Stimulated activated CD8-positive, alpha-beta memory T cell treated with anti-CD3 and anti-CD28 coated beads, Interleukin-4, amount 100 ng/mL, for 4 hours (primary cell): ENCODE measurements around the gene WNT11.

Experiments used
- DNase-seq, 2 donors: peaks; one replicate each; pipeline ENCODE4 v3.0.0-alpha.2; 2020; ENCODE audit warnings: low read depth in 2 of 2, low spot score in 1 of 2

WNT11 gene

DNA sequence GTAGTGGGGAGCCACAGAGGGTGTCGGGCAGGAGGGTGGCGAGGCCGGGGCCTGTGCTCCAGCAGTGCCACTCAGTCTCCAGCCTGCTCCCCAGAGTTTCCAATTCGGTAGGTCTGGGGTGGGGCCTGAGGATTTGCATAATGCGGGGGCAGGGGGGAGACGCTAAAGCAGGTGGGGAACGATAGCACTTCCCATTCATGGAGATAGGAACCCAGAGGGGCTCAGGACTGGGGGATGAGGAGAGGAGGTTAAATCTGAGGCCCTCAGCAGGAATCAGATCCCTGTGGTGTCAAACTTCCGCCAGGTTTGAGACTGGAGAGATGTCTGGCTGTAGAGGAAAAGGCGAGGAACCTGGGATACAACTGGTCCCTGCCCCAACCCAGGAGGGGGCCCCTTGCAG is 29.8 kb downstream of the WNT11 start:
- DNase-seq = no peak

DNA sequence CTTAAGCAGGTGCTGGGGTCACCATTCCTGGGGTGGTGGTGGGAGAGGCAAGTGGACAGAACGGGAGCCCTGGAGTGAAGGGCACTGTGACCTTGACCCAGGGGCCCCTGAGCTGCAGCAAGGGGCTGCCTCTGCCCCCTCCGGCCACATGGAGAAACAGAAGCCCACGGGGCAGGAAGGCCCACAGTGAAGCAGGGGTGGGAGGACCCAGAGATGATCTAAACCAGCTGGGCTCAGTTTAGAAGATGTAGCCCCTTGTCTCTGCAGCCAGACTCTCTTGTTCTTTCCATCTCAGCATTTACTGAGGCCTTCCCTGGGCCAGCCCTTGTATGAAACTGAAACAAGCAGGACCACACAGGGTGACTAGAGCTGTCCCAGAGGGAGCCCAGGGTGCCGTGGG is 30.5 kb downstream of the WNT11 start:
- no peak for DNase-seq

DNA sequence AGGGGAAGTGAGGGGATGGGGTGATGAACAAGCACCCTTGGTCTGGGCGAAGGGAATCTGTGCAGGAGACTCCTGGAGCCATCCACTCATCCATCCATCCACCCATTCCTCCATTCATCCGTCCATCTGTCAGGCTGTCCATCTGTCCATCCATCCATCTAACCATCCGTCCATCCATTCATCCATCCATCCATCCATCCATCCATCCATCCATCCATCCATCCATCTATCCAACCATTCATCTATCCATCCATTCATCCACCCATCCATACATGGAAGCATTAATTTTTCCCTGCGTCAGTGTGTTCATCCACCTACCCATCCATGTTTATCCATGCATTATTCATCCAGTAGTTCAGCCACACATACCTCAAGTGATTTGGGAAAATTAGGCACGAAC is 32.0 kb downstream of the WNT11 start:
- no peak for DNase-seq

DNA sequence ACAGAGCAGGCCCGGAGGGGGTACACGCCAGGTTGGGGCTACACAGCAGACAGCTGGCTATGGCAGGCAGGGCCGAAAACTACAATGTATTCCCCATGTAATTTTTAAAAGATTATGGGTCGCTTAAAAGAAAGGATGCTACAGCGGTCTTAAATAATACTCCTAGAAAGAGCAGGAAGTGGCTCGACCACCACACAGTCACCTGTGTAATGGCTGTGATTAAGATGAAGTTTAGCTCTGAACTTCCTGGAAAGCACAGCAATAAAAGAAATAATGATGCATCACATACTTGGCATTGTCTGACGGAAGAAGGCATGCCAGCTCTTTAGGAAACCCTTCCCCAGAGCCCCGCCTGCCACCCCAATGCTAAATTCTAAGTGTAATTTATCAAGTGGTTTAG is 32.6 kb downstream of the WNT11 start:
- DNase-seq = no peak

DNA sequence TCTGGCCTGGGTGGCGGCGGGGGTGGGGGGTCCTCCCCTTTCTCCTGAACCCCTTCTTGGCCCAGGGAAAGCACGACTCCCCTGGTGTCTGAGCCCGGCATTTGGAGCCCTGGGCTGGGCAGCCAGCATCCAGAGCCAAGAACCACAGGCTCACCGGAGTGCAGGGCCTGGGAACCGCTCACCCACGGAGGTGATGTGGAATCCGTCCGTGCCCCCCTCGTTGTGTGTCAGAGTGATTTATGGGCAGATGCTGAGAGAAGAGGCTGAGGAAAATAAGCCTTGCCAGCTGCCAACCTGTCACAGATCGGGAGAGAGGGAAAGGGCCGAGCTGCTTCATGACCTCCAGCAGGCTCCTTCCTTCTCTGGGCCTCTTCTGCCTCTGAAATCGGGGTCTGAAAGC is 33.7 kb downstream of the WNT11 start:
- DNase-seq = no peak

DNA sequence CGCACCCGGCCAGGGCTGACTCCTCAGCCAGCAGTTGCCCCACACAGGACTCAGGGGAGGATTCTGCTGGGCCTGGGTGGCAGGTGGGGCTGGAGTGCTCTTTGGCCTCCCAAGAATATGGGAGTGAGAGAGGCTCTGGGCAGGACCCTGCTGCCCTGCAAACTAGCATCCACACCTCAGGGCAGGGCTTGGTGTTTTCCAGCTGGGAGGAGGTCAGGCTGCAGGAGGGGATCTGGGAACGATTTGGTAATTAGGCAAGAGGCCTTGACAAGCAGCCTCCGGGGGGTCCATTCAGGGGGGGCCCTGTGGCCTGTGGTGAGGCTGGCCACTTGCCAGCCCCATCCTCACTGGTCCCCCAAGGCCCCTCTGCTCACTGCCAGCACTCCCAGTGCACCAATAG is 35.8 kb downstream of the WNT11 start:
- no peak for DNase-seq

DNA sequence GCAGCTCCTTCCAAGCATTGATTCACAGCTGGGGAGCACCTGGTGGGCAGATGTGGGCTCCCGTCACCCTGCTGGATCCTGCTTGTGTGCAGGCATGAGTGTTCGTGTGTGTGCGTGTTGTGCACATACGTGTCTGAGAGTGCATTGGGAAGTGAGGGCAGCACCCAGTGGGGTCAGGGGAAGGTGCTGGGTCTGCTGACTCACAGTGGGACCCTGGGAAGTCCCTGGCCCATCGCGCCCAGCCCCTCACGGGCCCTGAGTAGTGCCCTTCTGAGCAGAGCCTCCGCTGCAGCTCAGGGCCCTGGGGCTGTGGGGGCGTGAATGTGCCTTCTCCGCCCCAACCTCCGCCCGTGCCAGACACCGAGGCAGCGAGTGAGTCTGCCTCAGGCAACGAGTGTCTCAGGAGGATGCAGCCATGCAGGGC is 36.8 kb downstream of the WNT11 start:
- DNase-seq = no peak

DNA sequence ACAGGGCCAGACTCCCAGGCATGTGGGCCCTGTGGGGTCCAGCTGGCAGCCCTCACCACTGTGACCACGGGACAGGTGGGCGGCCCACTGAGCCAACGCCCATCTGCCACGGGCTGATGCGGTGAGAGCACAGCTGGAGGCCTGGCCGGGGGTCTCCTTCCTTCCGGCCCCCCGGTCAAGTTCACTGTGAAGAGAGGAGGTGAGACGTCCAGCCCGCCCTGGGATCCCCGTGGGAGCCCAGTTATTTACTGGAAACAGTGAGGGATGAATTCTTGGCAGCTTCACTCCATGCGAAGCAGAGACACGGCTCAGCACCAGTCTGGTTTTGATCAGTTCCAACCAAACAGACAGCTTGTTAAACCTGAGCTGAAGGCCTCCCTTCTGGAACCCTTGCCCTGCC is 38.7 kb downstream of the WNT11 start:
- no peak for DNase-seq

DNA sequence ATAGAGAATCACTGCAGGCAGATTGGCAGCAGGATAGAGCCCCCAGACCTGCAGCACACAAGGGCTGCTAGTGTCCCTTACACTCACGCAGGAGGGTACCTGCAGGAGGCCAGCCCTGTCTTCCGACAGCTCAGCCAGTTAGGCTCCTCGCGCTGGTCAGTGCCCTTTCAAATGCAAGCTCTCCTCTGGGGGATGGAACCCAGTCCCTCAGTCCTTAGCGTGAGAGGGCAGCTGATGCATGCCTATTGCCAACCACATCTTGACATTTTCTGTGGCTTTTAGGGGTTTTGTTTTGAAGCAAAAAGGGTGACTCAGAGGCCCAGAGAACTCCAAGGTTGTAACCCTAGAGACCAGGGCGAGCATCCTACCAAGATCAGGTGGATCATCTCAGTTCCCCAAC is 40.0 kb downstream of the WNT11 start:
- DNase-seq = no peak

DNA sequence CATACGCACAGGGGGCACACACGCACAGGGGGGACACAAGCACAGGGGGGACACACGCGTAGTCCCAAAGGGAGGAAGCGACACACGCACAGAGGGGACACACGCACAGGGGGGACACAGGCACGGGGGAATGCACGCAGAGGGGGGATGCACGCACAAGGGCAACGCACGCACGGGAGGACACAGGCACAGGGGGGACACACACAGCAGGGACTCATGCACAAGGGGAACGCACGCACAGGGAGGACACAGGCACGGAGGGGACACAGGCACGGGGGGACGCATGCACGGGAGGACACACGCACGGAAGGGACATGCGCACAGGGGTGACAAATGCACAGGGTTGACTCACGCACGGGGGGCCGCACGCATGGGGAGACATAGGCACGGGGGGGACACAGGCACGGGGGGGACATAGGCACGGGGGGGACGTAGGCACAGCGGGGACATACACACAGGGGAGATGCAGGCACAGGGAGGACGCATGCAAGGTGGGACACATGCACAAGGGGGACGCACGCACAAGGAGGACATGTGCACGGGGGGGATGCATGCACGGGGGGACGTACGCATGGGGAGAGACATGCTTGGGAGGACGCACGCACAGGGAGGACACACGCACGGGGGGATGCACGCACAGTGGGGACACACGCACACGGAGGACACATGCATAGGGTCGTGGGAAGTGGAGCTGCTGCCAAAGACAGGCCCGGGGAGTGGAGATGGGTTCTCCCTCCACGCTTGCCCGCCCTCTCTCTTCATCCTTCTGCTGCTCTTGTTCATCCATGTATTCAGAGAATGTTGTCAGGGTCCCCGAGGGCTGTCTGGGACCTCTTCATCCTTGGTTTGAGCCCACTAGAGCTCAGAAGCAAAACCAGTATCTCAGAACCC is 41.2 kb downstream of the WNT11 start:
- DNase-seq = no peak

DNA sequence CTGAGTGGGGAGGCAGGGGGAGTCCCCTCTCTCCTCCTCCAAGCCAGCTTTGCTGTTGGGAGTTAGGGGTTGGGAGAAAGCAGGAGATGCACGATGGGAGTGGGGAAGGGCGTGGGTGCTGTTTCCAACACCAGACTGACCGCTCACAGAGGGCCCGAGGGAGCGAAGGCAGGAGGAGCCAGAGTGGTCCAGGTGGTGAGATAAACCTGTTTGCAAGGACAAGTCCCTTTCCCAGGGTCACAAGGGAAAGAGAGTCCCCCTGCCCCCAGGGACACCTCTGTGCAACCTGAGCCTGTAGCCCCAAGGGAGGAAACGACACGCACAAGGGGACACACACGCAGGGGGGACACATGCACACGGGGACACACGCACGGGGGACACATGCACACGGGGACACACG is 42.2 kb downstream of the WNT11 start:
- no peak for DNase-seq

DNA sequence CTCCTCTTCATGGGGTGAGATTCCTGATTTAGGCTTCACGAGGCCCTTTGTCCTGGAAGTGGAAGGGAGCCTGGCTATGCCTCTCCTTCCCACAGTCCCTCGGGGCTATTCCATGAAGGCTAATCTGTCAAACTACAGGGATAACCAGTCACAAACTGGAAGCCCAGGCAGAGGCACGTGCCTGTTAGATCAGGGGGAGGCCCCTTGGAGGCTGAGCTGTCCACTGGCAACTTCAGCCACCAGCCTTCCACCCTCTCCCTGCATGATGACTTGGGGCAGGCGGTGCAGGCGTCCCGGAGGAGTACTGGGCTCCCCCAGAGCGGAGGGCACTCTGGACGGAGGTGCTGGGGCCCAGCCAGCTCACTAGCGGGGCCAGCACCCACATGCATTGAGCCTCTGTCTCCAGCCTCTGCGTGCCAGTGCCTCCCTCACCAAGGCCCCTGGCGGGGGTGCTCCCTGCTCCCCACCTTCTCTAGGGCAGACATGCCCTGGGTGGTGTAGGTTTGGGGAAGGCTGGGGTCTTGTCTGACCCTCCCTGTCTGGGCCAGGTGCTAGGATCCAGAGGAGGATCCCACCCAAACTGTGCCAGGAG is 42.9 kb downstream of the WNT11 start:
- no peak for DNase-seq

DNA sequence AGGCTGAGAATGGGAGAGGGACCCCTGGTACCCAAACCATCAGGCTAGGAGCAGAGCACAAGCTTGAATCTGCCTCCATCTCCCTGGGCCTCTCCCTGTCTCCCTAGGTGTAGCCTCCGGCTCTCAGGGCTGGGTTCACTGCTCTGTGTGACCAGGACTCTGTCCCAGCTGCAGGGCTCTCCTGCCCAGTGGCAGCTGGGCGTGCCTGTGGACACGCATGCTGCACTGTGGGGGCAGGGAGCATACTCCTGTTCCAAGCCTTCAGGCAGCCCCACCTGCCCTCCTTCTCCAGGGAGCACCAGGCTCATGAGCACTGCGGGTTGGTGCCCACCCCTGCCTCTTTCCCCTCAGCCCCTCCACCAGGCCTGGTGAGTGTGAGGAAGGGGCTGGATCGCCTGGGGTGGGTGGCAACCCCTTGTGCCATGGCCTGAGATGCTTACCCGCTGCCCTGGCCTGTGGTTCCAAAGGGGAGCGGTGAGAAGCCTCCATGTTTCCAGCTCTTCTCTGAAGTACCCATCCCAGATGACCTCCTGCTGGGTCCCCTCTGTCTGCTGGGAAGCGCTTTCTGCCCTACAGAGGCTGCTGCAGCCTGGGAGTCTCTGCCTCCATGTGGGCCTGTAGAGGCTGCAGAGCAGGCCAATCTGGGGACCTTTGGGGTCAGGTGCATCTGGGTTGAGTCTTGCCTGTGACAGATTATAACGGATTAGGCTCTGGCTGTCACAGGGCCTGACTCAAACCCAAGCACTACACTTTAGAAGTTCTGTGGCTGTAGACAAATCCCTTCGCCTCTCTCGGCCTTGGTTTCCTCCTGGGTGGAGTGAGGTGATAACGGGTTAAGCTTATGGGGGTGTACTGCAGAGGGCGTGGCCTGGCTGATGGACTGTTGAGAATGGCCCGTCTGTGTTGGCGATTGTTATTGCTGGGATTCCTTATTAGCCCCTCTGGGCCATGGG is 43.7 kb downstream of the WNT11 start:
- DNase-seq = no peak

DNA sequence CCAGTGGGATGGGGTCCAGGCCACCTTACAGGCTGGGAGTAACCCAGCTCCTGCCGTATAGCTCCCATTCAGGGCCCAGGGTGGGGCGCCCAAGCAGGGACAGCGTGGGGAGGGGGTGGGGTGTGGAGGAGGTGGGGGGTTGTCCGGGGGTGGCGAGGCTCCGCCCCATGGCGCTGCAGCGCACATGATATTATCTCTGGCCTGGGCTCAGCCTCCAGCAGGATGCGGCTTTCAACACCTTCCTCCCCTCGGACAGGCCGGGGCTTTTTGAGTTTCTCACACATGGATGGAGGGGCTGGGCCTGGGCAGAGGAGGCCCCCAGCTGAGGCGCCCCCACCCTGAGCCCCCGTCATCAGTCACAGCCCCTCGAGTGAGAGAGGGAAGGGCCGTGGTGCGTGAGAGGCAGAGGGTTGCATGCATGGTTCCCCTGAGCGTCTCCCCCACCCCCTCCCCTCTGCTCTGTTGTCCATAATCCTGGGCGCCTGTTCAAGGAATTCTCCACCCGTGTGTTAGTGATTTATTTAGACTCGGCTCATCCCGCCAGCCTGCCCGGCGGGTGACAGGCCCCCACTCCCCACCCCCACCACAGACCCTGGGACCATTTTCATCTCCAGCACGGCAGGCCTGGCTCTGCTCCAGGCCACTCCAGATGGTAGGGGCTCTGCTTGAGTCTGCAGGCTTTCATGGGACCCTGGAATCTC is 44.9 kb downstream of the WNT11 start:
- no peak for DNase-seq

DNA sequence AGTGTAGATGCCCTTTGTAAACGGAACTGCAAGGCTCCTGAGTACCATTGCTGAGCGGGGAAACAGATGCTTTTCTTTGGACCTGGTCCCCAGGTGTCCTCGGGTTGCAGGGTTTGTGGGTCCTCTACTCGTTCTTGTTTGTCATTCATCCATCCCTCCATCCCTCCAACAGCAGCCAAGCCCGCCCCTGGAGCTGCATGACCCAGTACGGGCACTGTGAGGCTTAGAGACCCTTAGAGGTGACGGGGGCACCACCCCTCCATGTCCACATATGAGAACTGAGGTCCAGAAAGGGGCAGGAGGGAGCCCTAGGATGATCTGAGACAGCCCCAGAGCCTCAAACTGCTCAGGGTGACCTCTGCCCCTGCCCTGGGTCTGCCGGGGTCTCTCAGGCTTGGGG is 45.4 kb downstream of the WNT11 start:
- DNase-seq = no peak

DNA sequence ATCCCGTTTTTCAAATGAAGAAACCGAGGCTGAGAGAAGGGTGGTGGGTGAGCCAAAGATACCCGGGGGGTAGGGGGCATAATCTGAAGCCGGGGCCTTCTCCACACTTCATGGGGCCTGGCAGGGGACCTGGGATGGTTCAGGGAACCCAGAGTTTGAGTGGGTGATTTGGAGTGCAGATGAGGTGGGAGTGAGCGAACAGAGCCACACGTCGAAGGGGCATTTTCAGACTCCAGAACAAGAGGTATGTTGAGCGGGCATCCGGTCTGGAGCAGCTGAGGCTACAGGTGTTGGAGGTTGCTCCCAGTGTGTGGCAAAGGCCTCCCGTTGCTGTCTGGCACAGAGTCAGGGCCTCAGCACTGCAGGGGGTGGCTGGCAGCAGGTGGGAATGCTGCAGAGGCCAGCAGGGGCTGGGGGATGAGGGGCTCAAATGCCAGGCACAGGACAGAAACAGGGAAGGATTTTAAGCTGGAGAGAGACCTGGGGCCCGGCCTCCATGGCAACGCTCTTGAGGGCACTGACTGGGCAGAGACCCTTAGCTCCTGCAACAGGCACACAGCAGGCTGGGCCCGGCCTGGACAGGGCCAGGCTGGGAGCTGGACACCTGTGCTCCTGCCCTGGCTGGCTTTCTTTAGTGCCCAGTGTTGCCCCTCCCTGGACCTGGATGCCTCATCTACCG is 46.2 kb downstream of the WNT11 start:
- no peak for DNase-seq

DNA sequence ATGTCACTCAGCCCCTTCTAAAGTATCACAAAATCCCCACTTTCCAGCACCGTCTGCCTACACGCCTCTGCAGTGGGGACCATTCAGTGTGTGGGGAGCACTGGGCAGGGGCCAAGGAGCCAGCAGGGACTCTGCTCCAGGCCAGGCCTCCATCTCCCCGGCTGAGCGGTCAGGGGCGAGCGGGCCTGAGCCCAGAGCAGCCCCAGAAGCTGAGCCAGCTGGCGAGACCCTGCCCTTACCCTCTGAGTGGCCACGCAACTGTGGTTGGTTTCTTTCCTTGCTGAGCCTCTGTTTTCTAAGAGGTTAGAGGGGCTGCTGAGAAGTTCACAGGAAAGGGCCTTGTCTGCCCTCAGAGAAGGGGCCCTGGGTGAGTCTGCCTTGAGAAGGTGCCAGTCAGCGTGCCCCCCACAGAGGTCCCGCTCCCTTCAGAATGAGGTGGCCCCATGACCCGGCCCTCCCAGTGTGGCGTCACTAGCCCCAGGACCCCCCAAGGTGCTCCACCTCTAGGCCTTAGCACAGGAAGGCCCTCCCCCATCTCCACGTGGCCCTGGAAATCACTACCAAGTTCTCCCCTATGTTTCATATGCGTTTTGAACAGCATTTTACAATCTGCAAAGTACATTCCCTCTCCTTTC is 46.9 kb downstream of the WNT11 start:
- no peak for DNase-seq

DNA sequence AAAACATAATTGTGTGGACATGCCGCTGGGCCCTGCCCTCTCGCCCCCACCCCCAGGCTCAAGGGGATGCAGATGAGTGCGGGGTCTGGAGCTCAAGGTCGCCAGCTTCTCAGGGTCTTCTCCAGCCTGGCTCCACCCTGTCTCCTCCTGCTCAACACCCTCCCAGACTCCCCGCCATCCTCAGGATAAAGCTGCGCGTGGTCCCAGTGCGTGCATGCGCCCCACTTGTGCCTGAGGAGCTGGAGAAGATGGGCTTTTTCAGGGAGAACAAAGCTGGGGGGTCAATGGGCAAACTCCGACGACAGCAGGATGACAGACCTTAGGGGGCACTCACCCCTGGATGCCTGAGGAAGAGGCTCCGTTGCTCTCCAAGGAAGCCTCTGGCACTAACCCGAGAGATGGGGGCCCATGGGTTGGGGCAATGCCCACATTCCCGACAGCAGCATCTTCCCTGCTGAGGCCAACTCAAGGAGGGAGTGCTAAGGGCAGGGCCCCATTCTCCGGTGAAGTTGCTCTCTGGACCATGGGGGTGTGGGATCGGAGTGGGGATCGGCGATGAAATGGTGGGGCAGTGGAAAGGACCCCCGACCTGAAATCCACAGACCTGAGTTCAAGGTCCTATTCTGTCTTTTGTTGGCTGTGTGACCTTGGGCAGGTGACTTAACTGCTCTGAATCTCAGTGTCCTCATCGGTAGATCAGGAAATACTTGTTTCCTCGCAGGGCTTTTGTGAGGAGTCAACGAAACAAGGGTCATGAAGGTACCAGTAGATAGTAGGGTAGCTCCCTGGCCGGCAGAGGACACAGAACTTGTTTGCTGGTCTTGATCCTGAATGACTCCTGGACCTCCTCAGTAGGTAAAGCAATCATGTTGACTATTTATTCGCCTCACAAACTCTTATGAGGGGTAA is 47.7 kb downstream of the WNT11 start:
- DNase-seq = no peak

DNA sequence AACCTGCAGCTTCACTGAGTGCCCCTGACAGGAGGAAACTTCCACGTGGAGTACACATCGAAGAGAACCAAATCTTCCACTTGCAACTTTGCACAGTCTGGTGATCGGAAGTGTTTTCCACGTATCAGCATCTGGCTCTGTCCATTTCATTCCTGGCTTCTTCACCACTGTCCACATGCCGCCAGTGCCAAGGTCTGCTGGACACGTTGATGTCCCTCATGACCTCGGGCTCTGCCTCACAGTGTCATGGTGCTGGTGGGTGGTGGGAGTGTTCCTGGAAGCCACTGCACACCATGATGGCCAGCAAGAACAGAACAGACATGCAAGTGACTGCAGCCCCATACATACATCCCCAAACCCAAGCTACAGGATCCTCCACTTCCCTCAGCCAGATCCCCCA is 48.4 kb downstream of the WNT11 start:
- DNase-seq = no peak
